Hypothalamus (tissue), 51 donors: ENCODE measurements around the gene RETREG3.
"Not testable (repeated sequence)": the region's sequence is repeated elsewhere in the genome, so short reads cannot be mapped to it uniquely, and the experiment has no call there.

Experiments
- DNase-seq, 51 donors: peaks; one replicate each; lab custom pipeline; 2025; lab: John Stamatoyannopoulos, UW

RETREG3 gene

GRCh38 chr17:42554250-42555121 is 54.7 kb downstream of the RETREG3 start:
- DNase-seq: peak; percentile 21 to 90 (median 74)

DNA sequence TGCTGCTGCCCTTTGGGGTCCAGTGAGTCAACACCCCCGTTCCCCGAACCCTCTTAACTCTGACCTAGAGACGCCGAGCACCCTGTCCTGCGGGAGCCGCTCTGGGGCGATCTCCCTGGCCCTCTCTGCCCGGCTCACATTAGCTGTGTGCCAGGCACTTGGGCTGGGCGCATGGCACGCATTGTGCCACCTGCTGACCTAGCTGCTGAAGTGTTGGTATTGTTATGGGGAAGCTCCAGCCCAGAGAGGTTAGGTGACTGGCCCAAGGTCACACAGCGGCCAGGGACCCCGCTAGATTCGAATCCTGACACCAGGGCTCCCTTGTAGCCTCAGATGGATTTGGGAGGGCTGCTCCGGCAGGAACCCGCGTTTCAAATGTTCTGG is 55.3 kb downstream of the RETREG3 start:
- DNase-seq: peak in 2 of 51 donors; percentile 13 to 29

DNA sequence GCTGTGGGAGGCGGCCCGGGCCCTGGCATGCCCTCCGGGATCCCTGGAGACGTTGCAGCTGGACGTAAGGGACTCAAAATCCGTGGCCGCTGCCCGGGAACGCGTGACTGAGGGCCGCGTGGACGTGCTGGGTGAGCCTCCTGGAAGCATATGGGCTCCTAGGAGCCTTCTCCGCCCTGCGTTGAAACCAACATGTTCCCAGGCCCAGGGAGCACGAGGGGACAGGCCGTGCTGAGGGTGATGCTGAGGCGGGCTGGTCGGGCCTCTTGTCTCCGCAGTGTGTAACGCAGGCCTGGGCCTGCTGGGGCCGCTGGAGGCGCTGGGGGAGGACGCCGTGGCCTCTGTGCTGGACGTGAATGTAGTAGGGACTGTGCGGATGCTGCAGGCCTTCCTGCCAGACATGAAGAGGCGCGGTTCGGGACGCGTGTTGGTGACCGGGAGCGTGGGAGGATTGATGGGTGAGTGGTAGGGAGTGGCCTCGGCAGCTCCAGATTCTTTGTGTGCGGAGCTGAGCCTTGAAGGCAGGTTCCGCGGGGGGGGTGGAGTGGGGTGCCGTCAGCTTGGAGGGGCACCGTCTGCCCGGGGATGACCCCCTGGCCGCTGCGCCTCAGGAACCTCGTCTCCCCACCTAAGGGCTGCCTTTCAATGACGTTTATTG is 55.9 kb downstream of the RETREG3 start:
- no peak for DNase-seq

DNA sequence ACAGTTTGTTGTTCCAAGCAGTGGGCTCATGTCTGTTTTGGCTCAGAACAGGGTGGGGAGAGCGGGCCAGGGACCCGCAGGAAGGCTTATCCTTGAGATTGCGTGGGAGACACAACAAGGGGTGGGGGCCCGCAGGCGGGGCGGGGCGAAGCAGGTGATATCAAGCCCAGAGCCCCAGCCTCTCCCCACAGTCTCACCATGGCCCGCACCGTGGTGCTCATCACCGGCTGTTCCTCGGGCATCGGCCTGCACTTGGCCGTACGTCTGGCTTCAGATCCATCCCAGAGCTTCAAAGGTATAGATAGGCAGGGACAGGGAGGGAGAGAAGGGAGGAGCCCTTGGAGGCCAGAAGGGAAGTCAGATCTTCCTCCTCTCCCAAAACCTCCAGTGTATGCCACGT is 56.4 kb downstream of the RETREG3 start, which contains the start of gene HSD17B1:
HSD17B1 (plus strand) TSS at position 188 of the 400 bp plus-strand sequence; CDS start at position 199, 11 bp downstream.
- DNase-seq: not testable (repeated sequence)

- DNase-seq: no peak
Measured at GRCh38 chr17:42548993-42549755, 60.0 kb downstream of the RETREG3 start.

GRCh38 chr17:42548070-42548837 is 60.9 kb downstream of the RETREG3 start:
- peak in 5 of 51 donors; percentile 6 to 26 (median 20) for DNase-seq

GRCh38 chr17:42547698-42548069 is 61.5 kb downstream of the RETREG3 start:
- DNase-seq: no peak

- DNase-seq: no peak
Measured at GRCh38 chr17:42547001-42547461, 62.1 kb downstream of the RETREG3 start.

GRCh38 chr17:42545755-42546505 is 63.2 kb downstream of the RETREG3 start:
- not testable (repeated sequence) for DNase-seq

DNA sequence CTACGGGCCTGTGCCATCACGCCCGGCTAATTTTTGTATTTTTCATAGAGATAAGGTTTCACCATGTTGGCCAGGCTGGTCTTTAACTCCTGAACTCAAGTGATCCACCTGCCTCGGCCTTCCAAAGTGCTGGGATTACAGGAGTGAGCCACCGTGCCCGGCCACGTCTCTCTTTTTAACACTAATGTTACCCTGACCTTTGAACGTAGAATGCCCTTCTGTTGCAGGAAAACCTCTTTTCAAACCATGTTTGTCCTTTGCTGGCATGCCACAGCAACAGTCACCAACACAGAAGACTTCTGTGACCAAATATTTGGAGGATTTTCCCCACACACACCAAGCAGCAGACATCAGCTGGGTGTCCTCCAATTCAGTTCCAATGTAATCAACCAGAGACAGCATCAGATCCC is 64.3 kb downstream of the RETREG3 start:
- DNase-seq: no peak

- DNase-seq: peak in 15 of 51 donors; percentile 18 to 68 (median 40)
Measured at GRCh38 chr17:42543190-42544079, 65.7 kb downstream of the RETREG3 start.

- no peak for DNase-seq
Measured at GRCh38 chr17:42541041-42541833, 67.9 kb downstream of the RETREG3 start.

GRCh38 chr17:42540558-42540957 is 68.6 kb downstream of the RETREG3 start:
- DNase-seq: not testable (repeated sequence)

- no peak for DNase-seq
Measured at GRCh38 chr17:42538482-42538881, 70.7 kb downstream of the RETREG3 start.

GRCh38 chr17:42537826-42538451 is 71.2 kb downstream of the RETREG3 start:
- DNase-seq: no peak

DNA sequence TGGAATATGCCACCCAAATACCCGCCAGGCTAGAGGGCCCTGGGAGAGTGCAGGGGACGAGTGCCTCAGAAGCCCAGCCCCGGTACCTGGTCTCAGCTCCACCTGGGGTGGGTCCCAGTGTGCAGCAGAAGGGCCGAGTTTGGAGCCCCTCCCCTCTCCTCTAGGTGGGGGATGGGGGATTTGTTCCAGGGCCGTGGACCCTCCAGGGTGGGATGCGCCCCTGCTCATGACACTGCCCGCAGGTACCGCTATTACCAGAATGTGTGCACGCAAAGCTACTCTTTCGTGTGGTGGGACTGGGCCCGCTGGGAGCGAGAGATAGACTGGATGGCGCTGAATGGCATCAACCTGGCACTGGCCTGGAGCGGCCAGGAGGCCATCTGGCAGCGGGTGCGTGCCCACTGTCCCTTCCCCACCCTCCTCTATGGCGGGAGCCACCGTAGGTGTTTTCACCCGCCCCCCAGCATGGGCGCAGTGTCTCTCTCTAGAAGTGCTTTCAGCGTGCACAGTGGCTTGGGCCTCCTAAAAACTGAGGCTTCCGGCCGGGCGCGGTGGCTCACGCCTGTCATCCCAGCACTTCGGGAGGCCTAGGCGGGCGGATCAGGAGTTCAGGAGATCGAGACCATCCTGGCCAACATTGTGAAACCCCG is 71.9 kb downstream of the RETREG3 start:
- no peak for DNase-seq
